CD4-positive, alpha-beta T cell treated with Interleukin-21 for 1 hour (primary cell): Measurements from ENCODE around the gene MOV10.

Experiments
- DNase-seq: peaks from one replicate; pipeline ENCODE4 v3.0.0-alpha.2; 2020

The MOV10 gene

GRCh38 chr1:112743174-112744008, 68.9 kb downstream of the MOV10 start:
- no peak for DNase-seq

- DNase-seq: no peak
Observed at GRCh38 chr1:112744009-112744578, 69.6 kb downstream of the MOV10 start.

GRCh38 chr1:112748396-112748795, 73.9 kb downstream of the MOV10 start:
- no peak for DNase-seq
